Naive thymus-derived CD4-positive, alpha-beta T cell (primary cell): ENCODE measurements around the gene PMP22. TPM values are rescaled to one million over a fixed set of nuclear protein-coding genes. Genes with fewer than 3 reads are reported as not detected.
A peak's percentile ranks its signal among the peaks of the same experiment; 100 is the strongest.

ENCODE experiments used
- ATAC-seq: fragments of 150-1000 bp; cut with Tn5 transposase; 2 replicates; pipeline ENCODE4 v1.10.0; 2021; ENCODE audit warnings: mild to moderate bottlenecking, moderate library complexity
- CTCF ChIA-PET: fragments of 350-600 bp; sonication (Branson Sonifier 250); formaldehyde crosslinking; loops from one replicate; lab custom pipeline; 2021; ENCODE audit warnings: antibody characterized with exemption; lab: Charles Lee
- POLR2A ChIA-PET: fragments of 350-600 bp; sonication (Branson Sonifier 250); formaldehyde crosslinking; loops from one replicate; lab custom pipeline; 2021; ENCODE audit warnings: antibody characterized with exemption, inconsistent platforms; lab: Charles Lee
- DNase-seq, 9 donors: peaks; one replicate each; pipeline versions ENCODE4 v3.0.0 to v3.0.0-alpha.2; 2020 to 2022; ENCODE audit warnings: mixed read lengths in 1 of 9
- H3K27ac ChIP-seq: one replicate; pipeline ENCODE4 v1.7.0; 2013; ENCODE audit warnings: mild to moderate bottlenecking, low read depth, low read length, moderate library complexity
- H3K27me3 ChIP-seq, 2 donors: one replicate each; pipeline ENCODE4 v1.7.0; 2013; ENCODE audit warnings: low read length in 2 of 2, mild to moderate bottlenecking in 2 of 2, moderate library complexity in 2 of 2; ENCODE audit not compliant: control insufficient read depth in 2 of 2, insufficient read depth in 2 of 2
- H3K36me3 ChIP-seq, 3 experiments: 1 replicate in 2 of 3; 2 replicates in 1 of 3; pipeline ENCODE4 v1.7.0; 2013; ENCODE audit warnings: low read length in 3 of 3, mild to moderate bottlenecking in 3 of 3, moderate library complexity in 1 of 3; ENCODE audit not compliant: insufficient read depth in 3 of 3, control insufficient read depth in 2 of 3
- H3K4me1 ChIP-seq, 2 donors: one replicate each; pipeline ENCODE4 v1.7.0; 2013; ENCODE audit warnings: low read length in 2 of 2, mild to moderate bottlenecking in 2 of 2, moderate library complexity in 1 of 2; ENCODE audit not compliant: control insufficient read depth in 2 of 2, insufficient read depth in 2 of 2
- H3K4me3 ChIP-seq: 2 replicates; pipeline ENCODE4 v1.7.0; 2013; ENCODE audit warnings: mild to moderate bottlenecking, low read length
- H3K9me3 ChIP-seq, 3 experiments: 1 replicate in 2 of 3; 2 replicates in 1 of 3; pipeline ENCODE4 v1.7.0; 2013; ENCODE audit warnings: low read length in 3 of 3; ENCODE audit not compliant: control insufficient read depth in 2 of 3
- H3K27ac Mint-ChIP-seq, 9 donors: one replicate each; pipeline ENCODE4 v1.8.0; 2020 to 2022; ENCODE audit warnings: mixed read lengths in 9 of 9, mild to moderate bottlenecking in 8 of 9, moderate library complexity in 5 of 9, inconsistent platforms in 2 of 9
- H3K27me3 Mint-ChIP-seq, 5 donors: one replicate each; pipeline ENCODE4 v1.8.0; 2021 to 2022; ENCODE audit warnings: mixed read lengths in 5 of 5, mild to moderate bottlenecking in 1 of 5
- H3K36me3 Mint-ChIP-seq, 5 donors: one replicate each; pipeline ENCODE4 v1.8.0; 2020 to 2022; ENCODE audit warnings: mixed read lengths in 5 of 5, mild to moderate bottlenecking in 3 of 5, inconsistent platforms in 1 of 5
- H3K4me1 Mint-ChIP-seq, 7 donors: one replicate each; pipeline ENCODE4 v1.8.0; 2020 to 2022; ENCODE audit warnings: mixed read lengths in 7 of 7, mild to moderate bottlenecking in 3 of 7, inconsistent platforms in 1 of 7
- H3K4me3 Mint-ChIP-seq, 10 donors: one replicate each; pipeline ENCODE4 v1.8.0; 2020 to 2022; ENCODE audit warnings: mild to moderate bottlenecking in 10 of 10, mixed read lengths in 10 of 10, moderate library complexity in 6 of 10, inconsistent platforms in 2 of 10
- H3K9me3 Mint-ChIP-seq, 11 donors: one replicate each; pipeline ENCODE4 v1.8.0; 2020 to 2022; ENCODE audit warnings: mixed read lengths in 11 of 11, mild to moderate bottlenecking in 4 of 11, inconsistent platforms in 1 of 11, moderate library complexity in 1 of 11
- intact Hi-C, 2 donors: fragments of 100-400 bp; cut with micrococcal nuclease; formaldehyde crosslinking; loops; one replicate each; pipeline ENCODE4 v1.15.1; 2023
- polyA plus RNA-seq, 2 donors: library from polyadenylated mRNA; unstranded; fragments of 300-500 nt; fragmentation: Illumina TruSeq; gene quantifications; one replicate each; pipeline ENCODE4 v1.2.3, GENCODE V29; 2021
- total RNA-seq, 6 experiments: library from RNA in 5 of 6; stranded (reverse) in 5 of 6; gene quantifications; 1 replicate in 5 of 6; 2 replicates in 1 of 6; pipeline ENCODE4 v1.2.3 and lab custom pipeline; 2021 to 2026

The PMP22 gene
- total and polyA plus RNA-seq, 7 experiments from 2014 or later, result 0.40 to 2.3 (median 1.3) TPM; not detected in 3

GRCh38 chr17:15260376-15261257 is 4.5 kb downstream of the PMP22 start:
- Histone ChIP-seq H3K36me3 (no peaks in the 10 kb centered on the region), H3K4me3 (peak overlapping the region; percentile 41), H3K4me1 (peaks cover 0 to 12% of the 10 kb centered on the region in 2 donors), H3K9me3 (no peaks in the 10 kb centered on the region), H3K27ac (no peak overlapping the region), H3K27me3 (peaks cover 3 to 13% of the 10 kb centered on the region in 2 donors)
- peaks cover 55 to 79% (median 68%) of the 10 kb centered on the region in 5 donors for H3K27me3 Mint-ChIP-seq
- peak; percentile 85 for ATAC-seq
- H3K4me1 Mint-ChIP-seq, result peaks cover 0 to 26% (median 13%) of the 10 kb centered on the region in 7 donors
- CTCF ChIA-PET, result no interaction called here
- POLR2A ChIA-PET, result no interaction called here
- peak overlapping the region; percentile 73 to 90 (median 79) for H3K4me3 Mint-ChIP-seq
- intact Hi-C loops, result no loop called here
- H3K9me3 Mint-ChIP-seq, result peaks cover 0 to 1% (median 0%) of the 10 kb centered on the region in 11 donors
- peaks cover 0 to 1% (median 0%) of the 10 kb centered on the region in 5 donors for H3K36me3 Mint-ChIP-seq
- peak in 7 of 9 donors; percentile 6 to 78 (median 19) for DNase-seq
- H3K27ac Mint-ChIP-seq, result no peak overlapping the region

GRCh38 chr17:15257796-15258512 is 7.2 kb downstream of the PMP22 start:
- peaks cover 60 to 69% (median 64%) of the 10 kb centered on the region in 5 donors for H3K27me3 Mint-ChIP-seq
- peak overlapping the region in 1 of 10 donors; percentile 3 for H3K4me3 Mint-ChIP-seq
- ChIA-PET CTCF (interaction anchor here (0.8 to 1.2 kb wide), 2 partner anchors 8 to 245 kb away, joined by 3 to 6 read pairs; no protein-coding TSS in a partner anchor), POLR2A (no interaction called here)
- intact Hi-C loops, result loop anchor here in 1 of 2 donors (1.0 to 5.0 kb wide), 2 partner anchors 245 to 739 kb away; partner anchors contain the start of genes TTC19 and ZSWIM7
- no peak overlapping the region for H3K27ac Mint-ChIP-seq
- ATAC-seq, result no peak
- Histone ChIP-seq H3K9me3 (no peaks in the 10 kb centered on the region), H3K4me1 (peaks cover 0 to 12% of the 10 kb centered on the region in 2 donors), H3K27ac (no peak overlapping the region), H3K4me3 (no peak overlapping the region), H3K36me3 (no peaks in the 10 kb centered on the region), H3K27me3 (peaks cover 3 to 13% of the 10 kb centered on the region in 2 donors)
- H3K9me3 Mint-ChIP-seq, result no peaks in the 10 kb centered on the region
- peaks cover 0 to 26% (median 13%) of the 10 kb centered on the region in 7 donors for H3K4me1 Mint-ChIP-seq
- DNase-seq, result no peak
- peaks cover 0 to 1% (median 0%) of the 10 kb centered on the region in 5 donors for H3K36me3 Mint-ChIP-seq

GRCh38 chr17:15257258-15257788 is 7.8 kb downstream of the PMP22 start:
- Mint-ChIP-seq H3K27ac (no peak overlapping the region), H3K9me3 (no peaks in the 10 kb centered on the region), H3K27me3 (peaks cover 56 to 68% (median 61%) of the 10 kb centered on the region in 5 donors), H3K4me1 (peaks cover 0 to 26% (median 11%) of the 10 kb centered on the region in 7 donors), H3K4me3 (peak overlapping the region in 5 of 10 donors; percentile 8 to 56 (median 8)), H3K36me3 (peaks cover 0 to 1% (median 0%) of the 10 kb centered on the region in 5 donors)
- peaks cover 3 to 13% of the 10 kb centered on the region in 2 donors for H3K27me3 ChIP-seq
- ATAC-seq, result peak; percentile 70
- no peak overlapping the region for H3K27ac ChIP-seq
- H3K4me3 ChIP-seq, result no peak overlapping the region
- peaks cover 0 to 12% of the 10 kb centered on the region in 2 donors for H3K4me1 ChIP-seq
- ChIA-PET POLR2A (no interaction called here), CTCF (interaction anchor here (0.8 to 1.2 kb wide), 2 partner anchors 9 to 246 kb away, joined by 3 to 6 read pairs; no protein-coding TSS in a partner anchor)
- intact Hi-C loops, result loop anchor here in 1 of 2 donors (1.0 to 5.0 kb wide), 2 partner anchors 246 to 740 kb away; partner anchors contain the start of genes TTC19 and ZSWIM7
- DNase-seq, result peak; percentile 11 to 56 (median 36)
- H3K9me3 ChIP-seq, result no peaks in the 10 kb centered on the region
- H3K36me3 ChIP-seq, result no peaks in the 10 kb centered on the region

GRCh38 chr17:15256689-15257088 is 8.4 kb downstream of the PMP22 start:
- ATAC-seq, result no peak
- peaks cover 50 to 64% (median 55%) of the 10 kb centered on the region in 5 donors for H3K27me3 Mint-ChIP-seq
- H3K27ac Mint-ChIP-seq, result no peak overlapping the region
- Histone ChIP-seq H3K9me3 (no peaks in the 10 kb centered on the region), H3K27ac (no peak overlapping the region), H3K4me3 (no peak overlapping the region), H3K36me3 (no peaks in the 10 kb centered on the region), H3K27me3 (peaks cover 3 to 10% of the 10 kb centered on the region in 2 donors), H3K4me1 (peaks cover 0 to 12% of the 10 kb centered on the region in 2 donors)
- peaks cover 0 to 19% (median 11%) of the 10 kb centered on the region in 7 donors for H3K4me1 Mint-ChIP-seq
- H3K9me3 Mint-ChIP-seq, result no peaks in the 10 kb centered on the region
- CTCF ChIA-PET, result no interaction called here
- POLR2A ChIA-PET, result no interaction called here
- no peak overlapping the region for H3K4me3 Mint-ChIP-seq
- intact Hi-C loops, result loop anchor here in 1 of 2 donors (1.0 to 5.0 kb wide), 2 partner anchors 247 to 741 kb away; partner anchors contain the start of genes TTC19 and ZSWIM7
- DNase-seq, result no peak
- H3K36me3 Mint-ChIP-seq, result peaks cover 0 to 1% (median 0%) of the 10 kb centered on the region in 5 donors

- Mint-ChIP-seq H3K27ac (no peak overlapping the region), H3K4me3 (no peak overlapping the region), H3K27me3 (peaks cover 44 to 60% (median 51%) of the 10 kb centered on the region in 5 donors), H3K4me1 (peaks cover 0 to 17% (median 11%) of the 10 kb centered on the region in 7 donors), H3K36me3 (peaks cover 0 to 1% (median 0%) of the 10 kb centered on the region in 5 donors), H3K9me3 (no peaks in the 10 kb centered on the region)
- Histone ChIP-seq H3K9me3 (no peaks in the 10 kb centered on the region), H3K27ac (no peak overlapping the region), H3K4me1 (peaks cover 0 to 7% of the 10 kb centered on the region in 2 donors), H3K36me3 (no peaks in the 10 kb centered on the region), H3K4me3 (no peak overlapping the region), H3K27me3 (peaks cover 3 to 5% of the 10 kb centered on the region in 2 donors)
- ATAC-seq, result no peak
- no peak for DNase-seq
- intact Hi-C loops, result loop anchor here in 1 of 2 donors (5.0 kb wide), 1 partner anchor 741 kb away; the partner anchor contains the start of genes TTC19 and ZSWIM7
- POLR2A ChIA-PET, result no interaction called here
- CTCF ChIA-PET, result no interaction called here
Measured at GRCh38 chr17:15255713-15256454, 9.2 kb downstream of the PMP22 start.
